Measurements from ENCODE around the gene CHID1. TPM values are rescaled to one million over a fixed set of nuclear protein-coding genes. Genes with fewer than 3 reads are reported as not detected.

The CHID1 gene
- polyA plus RNA-seq, 1 experiment, result 95.5 TPM

DNA sequence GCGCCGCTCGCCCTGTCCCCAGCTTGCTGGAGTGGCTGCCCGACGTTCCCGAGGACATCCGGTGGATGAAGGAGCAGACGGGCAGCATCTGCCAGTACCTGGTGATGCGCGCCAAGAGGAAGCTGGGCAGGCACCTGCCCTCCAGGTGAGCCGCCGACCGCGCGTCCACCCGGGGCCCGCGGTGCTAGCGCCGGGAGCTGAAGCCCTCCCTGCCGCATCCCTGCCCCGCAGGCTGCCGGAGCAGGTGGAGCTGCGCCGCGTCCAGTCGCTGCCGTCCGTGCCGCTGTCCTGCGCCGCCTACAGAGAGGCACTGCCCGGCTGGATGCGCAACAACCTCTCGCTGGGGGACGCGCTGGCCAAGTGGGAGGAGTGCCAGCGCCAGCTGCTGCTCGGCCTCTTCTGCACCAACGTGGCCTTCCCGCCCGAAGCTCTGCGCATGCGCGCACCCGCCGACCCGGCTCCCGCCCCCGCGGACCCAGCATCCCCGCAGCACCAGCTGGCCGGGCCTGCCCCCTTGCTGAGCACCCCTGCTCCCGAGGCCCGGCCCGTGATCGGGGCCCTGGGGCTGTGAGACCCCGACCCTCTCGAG, 86.2 kb downstream of the CHID1 start:
- CTCF ChIA-PET, result no interaction called here

DNA sequence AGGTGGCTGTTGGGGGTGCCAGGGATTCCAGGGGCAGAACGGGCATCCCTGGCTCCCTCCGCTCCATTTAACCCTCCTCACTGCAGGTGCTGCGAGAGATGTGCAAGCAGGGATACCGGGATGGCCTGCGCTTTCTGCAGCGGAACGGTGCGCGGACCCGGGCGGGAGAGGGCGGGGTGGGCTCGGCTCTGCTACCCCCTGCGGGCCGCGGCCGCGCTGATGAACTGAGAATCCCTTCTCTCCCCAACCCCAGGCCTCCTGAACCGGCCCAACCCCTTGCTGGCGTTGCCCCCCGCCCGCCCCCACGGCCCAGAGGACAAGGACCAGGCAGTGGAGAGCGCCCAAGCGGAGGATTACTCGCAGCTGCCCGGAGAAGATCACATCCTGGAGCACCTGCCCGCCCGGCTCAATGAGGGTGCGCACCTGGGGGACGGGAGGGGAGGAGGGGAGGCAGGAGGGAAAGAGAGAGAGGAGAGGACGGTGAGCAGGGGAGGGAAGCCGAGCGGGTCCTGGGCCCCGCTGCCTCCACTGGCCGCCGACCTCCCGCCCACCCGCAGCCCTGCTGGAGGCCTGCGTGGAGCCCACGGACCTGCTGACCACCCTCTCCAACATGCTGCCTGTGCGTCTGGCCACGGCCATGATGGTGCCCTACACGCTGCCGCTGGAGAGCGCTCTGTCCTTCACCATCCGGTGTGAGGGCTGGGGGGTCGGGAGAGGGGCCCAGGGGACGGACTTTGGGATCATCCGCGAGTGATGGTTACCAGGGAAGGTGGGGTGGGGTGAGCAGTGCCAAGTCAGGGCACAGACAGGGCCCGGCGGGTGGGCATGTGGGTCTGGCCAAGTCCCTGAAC, 86.9 kb downstream of the CHID1 start:
- no peak for DNase-seq (ENCODE audit: low read depth, low spot score)
- Histone ChIP-seq H3K4me3 (ENCODE audit: low read depth, low read length) (no peak overlapping the region), H3K27me3 (ENCODE audit: control insufficient read depth, insufficient read depth, low read length) (no peaks in the 10 kb centered on the region), H3K9me3 (ENCODE audit: control insufficient read depth, insufficient read depth, low read length) (no peaks in the 10 kb centered on the region; the same call in 1 of the 2 replicates), H3K27ac (ENCODE audit: low read depth, low read length) (no peak overlapping the region)
- ChIA-PET CTCF (no interaction called here), POLR2A (interaction anchor here (0.8 kb wide), 1 partner anchor 11 kb away, joined by 3 read pairs; no protein-coding TSS in a partner anchor)
- TF ChIP-seq, protein P1, sequence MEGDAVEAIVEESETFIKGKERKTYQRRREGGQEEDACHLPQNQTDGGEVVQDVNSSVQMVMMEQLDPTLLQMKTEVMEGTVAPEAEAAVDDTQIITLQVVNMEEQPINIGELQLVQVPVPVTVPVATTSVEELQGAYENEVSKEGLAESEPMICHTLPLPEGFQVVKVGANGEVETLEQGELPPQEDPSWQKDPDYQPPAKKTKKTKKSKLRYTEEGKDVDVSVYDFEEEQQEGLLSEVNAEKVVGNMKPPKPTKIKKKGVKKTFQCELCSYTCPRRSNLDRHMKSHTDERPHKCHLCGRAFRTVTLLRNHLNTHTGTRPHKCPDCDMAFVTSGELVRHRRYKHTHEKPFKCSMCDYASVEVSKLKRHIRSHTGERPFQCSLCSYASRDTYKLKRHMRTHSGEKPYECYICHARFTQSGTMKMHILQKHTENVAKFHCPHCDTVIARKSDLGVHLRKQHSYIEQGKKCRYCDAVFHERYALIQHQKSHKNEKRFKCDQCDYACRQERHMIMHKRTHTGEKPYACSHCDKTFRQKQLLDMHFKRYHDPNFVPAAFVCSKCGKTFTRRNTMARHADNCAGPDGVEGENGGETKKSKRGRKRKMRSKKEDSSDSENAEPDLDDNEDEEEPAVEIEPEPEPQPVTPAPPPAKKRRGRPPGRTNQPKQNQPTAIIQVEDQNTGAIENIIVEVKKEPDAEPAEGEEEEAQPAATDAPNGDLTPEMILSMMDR (IDR thresholded peaks at IDR 0.05; ENCODE audit: low read depth, low read length), result no peak

More for the DNA sequence above, 86.2 kb downstream of the CHID1 start:
- Histone ChIP-seq H3K27ac (ENCODE audit: low read depth, low read length) (no peak overlapping the region), H3K9me3 (ENCODE audit: control insufficient read depth, insufficient read depth, low read length) (no peaks in the 10 kb centered on the region; the same call in 1 of the 2 replicates), H3K27me3 (ENCODE audit: control insufficient read depth, insufficient read depth, low read length) (no peaks in the 10 kb centered on the region), H3K4me3 (ENCODE audit: low read depth, low read length) (no peak overlapping the region)
- DNase-seq (ENCODE audit: low read depth, low spot score), result no peak
- POLR2A ChIA-PET, result no interaction called here
- TF ChIP-seq, protein P1 (IDR thresholded peaks at IDR 0.05; ENCODE audit: low read depth, low read length), result no peak

DNA sequence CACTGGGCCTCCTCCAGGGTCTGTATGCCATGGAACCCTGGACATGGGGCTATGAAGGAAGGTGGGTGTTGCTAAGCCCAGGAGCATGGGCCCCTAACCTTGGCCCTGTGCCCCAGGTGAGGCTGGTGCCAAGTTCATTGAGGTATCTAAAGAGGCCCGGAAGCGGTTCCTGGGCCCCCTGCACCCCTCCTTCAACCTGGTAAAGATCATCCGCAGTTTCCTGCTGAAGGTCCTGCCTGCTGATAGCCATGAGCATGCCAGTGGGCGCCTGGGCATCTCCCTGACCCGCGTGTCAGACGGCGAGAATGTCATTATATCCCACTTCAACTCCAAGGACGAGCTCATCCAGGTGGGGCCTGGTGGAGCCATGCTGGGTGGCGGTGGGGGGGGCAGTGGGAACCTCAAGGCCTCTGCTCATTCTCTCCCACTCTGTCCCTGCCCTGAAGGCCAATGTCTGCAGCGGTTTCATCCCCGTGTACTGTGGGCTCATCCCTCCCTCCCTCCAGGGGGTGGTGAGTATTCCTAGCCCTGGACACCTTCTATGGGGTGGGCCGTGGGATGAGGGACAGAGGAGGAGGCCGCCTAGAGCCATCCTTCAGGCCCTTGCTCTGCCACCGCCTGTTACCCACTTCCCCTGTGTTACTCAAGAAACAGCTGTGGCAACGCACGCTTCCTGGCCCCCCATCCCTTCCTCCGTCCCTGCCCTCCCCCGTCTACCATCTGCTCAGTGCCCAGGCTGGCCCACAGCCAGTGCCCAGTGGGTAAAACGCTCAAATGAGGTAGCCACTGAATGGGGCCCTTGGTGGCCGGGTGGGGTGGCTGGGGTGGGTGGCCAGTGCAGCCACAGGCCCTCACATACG, 88.9 kb downstream of the CHID1 start:
- POLR2A ChIA-PET, result interaction anchor here (1.0 kb wide), 1 partner anchor 12 kb away, joined by 3 read pairs; the partner anchor contains the start of gene RPLP2
- H3K27me3 ChIP-seq (ENCODE audit: control insufficient read depth, insufficient read depth, low read length), result no peaks in the 10 kb centered on the region
- no peak overlapping the region for H3K27ac ChIP-seq (ENCODE audit: low read depth, low read length)
- CTCF ChIA-PET, result no interaction called here
- H3K4me3 ChIP-seq (ENCODE audit: low read depth, low read length), result peak overlapping the region; percentile 78
- H3K9me3 ChIP-seq (ENCODE audit: control insufficient read depth, insufficient read depth, low read length), result no peaks in the 10 kb centered on the region; the same call in 1 of the 2 replicates
- no peak for DNase-seq (ENCODE audit: low read depth, low spot score)
- TF ChIP-seq, protein P1 (IDR thresholded peaks at IDR 0.05; ENCODE audit: low read depth, low read length), result no peak

DNA sequence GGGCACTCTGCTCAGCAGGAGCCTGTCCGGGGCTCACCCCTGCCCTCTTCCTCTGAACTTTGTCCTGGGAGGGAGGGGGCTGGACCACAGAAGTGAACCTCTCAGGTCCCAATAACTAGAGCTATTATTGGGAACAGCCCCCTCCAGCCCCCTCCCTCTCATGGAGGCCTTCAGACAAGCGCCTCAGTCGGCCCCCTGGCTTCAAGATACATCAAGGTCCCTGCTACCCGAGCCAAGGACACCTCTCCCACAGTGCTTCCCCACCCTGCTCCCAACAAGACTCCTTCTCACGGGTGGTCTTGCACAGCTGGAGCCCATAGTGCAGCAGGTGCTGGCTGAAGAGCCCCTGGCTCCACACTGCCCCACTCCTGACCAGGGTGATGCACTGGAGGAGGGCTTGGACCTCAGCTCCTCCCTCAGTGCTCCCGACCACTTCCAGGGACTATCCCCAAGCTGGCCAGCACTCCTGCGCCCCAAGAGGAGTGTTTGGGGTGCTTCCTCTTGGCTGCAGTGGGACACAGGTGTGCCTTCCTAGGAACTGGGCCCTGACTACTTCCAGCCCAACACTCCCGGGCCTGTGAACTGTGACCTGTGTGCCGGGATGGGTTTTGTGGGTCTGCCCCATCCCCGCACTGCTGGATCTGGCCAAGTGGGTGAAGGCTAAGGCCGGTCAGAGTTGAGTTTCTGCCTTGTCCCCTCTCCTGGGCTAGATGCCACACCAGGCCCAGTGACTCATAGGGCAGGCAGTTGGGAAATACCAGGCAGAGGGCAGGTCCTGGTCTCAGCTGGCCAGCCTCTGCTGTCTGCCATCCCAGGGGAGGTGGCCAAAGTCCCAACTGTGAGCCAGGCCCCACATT, 89.7 kb downstream of the CHID1 start:
- Histone ChIP-seq H3K4me3 (ENCODE audit: low read depth, low read length) (peak overlapping the region; percentile 78), H3K27ac (ENCODE audit: low read depth, low read length) (no peak overlapping the region), H3K9me3 (ENCODE audit: control insufficient read depth, insufficient read depth, low read length) (no peaks in the 10 kb centered on the region; the same call in 1 of the 2 replicates), H3K27me3 (ENCODE audit: control insufficient read depth, insufficient read depth, low read length) (no peaks in the 10 kb centered on the region)
- no peak for DNase-seq (ENCODE audit: low read depth, low spot score)
- ChIA-PET POLR2A (interaction anchor here (1.3 to 3.3 kb wide), 5 partner anchors 9 to 23 kb away, joined by 3 to 31 read pairs (median 22); partner anchors contain the start of genes CD151, RPLP2 and TSPAN4), CTCF (no interaction called here)
- TF ChIP-seq, protein P1 (IDR thresholded peaks at IDR 0.05; ENCODE audit: low read depth, low read length), result no peak
